ENCODE data around the gene PCDH9.

PCDH9 gene, protein sequence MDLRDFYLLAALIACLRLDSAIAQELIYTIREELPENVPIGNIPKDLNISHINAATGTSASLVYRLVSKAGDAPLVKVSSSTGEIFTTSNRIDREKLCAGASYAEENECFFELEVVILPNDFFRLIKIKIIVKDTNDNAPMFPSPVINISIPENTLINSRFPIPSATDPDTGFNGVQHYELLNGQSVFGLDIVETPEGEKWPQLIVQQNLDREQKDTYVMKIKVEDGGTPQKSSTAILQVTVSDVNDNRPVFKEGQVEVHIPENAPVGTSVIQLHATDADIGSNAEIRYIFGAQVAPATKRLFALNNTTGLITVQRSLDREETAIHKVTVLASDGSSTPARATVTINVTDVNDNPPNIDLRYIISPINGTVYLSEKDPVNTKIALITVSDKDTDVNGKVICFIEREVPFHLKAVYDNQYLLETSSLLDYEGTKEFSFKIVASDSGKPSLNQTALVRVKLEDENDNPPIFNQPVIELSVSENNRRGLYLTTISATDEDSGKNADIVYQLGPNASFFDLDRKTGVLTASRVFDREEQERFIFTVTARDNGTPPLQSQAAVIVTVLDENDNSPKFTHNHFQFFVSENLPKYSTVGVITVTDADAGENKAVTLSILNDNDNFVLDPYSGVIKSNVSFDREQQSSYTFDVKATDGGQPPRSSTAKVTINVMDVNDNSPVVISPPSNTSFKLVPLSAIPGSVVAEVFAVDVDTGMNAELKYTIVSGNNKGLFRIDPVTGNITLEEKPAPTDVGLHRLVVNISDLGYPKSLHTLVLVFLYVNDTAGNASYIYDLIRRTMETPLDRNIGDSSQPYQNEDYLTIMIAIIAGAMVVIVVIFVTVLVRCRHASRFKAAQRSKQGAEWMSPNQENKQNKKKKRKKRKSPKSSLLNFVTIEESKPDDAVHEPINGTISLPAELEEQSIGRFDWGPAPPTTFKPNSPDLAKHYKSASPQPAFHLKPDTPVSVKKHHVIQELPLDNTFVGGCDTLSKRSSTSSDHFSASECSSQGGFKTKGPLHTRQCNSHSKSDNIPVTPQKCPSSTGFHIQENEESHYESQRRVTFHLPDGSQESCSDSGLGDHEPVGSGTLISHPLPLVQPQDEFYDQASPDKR (N-terminal part only)

DNA sequence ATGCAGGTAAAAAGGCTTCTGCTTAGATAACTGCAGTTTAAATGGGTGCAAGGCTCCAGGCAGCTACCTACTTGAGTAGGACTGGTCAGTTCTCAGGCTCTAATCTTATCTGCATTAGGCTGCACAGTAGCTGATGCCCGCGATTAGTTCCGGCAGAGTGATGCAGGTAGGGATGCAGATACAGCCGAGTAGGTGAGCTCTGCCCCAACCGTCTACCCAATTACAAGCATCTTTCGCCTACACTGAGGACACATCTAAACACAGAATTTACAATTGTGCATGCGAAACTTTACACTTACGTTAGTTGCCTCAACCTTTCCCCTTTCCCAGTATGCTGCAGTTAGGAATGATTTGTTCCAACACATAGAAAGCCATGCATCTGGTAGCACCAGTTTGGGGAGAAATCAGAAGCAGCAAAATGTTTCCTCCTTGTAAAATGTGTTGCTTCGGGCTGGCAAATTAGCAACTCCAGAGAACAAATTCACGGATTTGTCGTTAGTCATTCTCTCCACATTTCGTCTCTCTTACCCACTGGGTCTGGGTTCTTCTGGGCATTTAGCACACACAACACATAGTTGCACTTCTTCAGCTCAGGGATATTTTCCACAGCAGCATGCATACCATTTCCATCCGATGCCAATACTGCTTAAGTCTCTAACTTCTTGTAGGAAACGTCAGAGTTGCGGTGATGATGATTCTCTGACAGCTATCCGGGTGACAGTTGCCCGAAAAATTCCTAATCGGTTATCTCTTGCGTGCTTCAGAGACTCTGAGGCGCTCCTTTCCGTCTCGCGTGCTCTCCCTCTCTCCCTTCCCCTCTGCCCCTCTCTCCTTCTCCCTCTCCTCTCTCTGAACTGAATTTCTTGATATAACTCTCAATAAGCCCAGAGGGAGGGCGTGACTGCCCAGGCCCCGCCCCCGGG is at the start of gene PCDH9:
PCDH9 (minus strand) TSS at position 856 of the 923 bp plus-strand sequence. CDS start 1,896 bp downstream, outside the sequence.
- DNase-seq (ENCODE audit: low read depth), result no peak

DNA sequence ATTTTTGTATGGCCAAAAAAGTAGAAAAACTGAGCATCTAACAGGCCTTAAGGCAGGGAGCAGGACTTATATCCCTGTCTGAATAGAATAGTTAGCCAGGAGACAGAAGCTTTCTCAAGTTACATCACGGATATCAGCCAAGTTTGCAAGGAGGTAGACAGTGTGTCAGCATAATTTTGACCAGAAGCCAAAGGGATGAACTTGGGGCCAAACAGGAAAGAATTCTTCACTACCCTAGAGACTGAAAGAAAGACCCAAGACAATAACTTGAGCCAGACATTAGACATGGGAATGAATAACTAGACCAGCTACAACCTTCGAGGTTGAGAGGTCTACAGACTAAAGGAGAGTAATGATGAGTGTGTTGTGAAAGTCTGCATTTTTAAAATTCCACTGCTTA is 48.1 kb upstream of the PCDH9 start:
- no peak for DNase-seq (ENCODE audit: low read depth)

DNA sequence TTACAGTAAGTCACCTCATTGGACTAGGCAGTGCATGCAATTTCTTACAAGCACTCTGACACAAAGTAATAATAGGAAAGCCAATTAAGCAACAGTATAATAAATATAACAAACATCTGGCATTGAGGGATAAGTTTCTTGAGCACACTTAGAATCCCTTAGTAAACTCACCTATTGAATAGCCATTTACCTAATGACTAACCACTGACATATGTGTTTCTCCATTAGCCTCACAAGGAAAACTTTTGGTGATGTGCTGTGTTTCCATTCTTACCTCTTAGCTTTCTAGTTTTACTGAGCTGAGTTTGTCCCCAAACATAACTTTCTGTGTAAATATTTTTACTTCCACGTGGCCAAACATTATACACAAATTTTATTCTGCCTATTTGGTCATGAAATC is 47.4 kb upstream of the PCDH9 start:
- no peak for DNase-seq (ENCODE audit: low read depth)

DNA sequence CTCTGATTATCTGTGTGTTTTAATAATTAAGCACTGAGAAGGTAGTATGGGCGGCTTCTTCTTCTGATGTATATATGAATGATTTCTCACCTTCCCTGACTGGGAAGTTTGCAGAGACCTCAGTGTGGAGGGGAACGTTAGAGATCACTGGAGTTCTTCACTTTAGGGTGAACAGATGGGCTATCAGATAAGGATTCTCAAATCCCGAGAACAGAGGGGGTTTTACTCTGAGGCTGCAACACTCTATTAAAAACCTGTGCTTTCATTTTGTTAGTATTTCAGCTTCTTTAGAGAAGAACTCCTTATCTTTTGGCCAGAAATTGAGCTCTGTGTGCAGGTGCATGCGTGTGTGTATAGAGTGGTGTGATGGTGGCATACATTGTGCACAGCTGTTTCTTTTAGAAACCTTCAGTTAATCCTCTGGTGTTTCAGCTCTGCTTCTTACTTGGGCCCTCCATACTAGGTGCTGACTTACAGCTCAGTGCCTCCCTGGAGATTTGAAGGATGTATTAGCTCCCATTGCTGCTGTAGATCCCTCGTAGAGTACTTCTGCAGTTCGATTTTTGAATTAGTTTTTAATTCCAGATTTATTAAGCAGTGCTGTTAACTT is 45.3 kb upstream of the PCDH9 start:
- no peak for DNase-seq (ENCODE audit: low read depth)

DNA sequence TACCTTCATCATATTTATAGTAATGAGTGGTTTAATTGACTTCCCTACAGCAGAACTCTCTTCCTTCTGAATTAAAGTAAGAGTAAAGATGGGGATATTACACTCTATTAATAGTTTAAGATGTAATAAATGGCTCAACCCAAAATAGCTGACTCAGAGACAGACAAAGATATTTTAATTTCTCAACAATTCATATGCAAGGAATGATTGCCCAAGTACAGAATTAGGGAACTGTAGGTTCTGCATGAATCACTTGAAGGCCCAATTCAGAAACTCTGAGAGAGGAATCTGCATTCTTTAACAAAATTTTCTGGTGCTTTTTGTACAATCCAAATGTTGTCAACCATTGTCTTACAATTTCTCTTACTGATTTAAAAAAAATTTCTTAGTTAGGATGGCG is 42.9 kb upstream of the PCDH9 start:
- DNase-seq (ENCODE audit: low read depth), result no peak

DNA sequence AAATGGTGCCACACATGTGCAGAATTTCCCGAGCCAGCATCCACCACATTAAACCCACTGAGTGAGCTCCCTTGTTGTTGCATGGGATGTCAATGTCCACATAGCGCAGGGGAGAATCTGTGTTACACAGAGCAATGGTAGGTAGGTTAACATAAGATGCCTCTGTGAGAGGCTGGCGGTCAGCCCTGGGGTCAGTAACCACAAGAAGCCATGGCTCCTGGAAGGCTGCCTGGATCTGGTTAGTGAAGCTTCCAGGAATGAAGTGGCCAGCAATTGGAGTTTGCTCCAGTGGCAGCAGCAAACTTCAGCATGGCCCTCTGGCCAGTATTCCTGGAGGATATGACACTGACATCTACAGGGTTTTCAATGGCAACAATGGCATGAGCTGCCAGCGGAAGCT is 37.0 kb upstream of the PCDH9 start:
- no peak for DNase-seq (ENCODE audit: low read depth)

DNA sequence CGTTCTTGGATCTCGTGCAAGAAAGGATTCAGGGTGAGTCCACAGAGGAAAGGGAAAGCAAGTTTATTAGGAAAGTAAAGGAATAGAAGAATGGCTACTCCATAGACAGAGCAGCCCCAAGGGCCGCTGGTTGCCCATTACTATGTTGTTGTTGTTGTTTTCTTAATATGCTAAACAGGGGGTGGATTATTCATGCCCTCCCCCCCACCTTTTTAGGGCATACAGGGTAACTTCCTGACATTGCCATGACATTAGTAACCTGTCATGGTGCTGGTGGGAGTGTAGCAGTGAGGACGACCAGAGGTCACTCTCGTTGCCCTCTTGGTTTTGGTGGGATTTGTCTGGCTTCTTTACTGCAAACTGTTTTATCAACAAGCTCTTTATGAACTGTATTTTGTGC is 29.1 kb upstream of the PCDH9 start:
- no peak for DNase-seq (ENCODE audit: low read depth)

DNA sequence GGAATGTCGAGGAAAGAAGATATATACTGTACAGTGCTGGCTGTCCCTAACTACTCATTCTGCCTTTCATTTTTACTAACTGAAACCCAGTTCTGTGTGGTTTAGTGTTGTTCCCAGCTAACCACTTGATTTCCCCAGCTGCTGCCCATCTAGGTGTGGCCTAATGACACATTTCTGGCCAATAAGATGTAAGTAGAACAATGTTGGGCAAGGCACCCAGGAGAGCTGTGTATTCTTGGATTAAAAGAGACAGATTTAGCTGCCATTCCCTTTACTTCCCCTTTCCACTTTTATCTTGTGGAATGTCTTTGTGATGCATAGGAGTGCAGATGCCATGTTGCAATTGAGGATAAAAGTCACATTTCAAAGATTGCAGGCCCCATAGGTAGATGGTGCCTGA is 28.3 kb upstream of the PCDH9 start:
- DNase-seq (ENCODE audit: low read depth), result no peak

DNA sequence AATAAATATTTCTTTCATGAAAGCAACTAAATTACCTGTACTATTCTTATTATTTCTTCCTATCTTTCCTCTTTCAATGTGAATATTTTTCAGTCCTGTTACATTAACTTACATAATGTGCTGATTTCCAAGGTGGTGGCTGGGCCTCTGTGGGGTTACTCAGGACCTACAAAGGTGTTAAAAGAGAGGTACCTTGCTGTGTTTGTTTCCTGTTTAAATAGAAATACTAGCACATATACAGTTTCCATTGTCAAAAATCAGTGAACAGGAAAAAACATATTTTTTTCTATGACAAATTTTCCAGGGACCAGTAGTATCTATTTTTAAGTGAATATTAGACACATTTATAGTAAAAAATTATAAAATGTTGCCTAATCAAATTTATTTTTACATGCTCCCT is 8.7 kb upstream of the PCDH9 start:
- no peak for DNase-seq (ENCODE audit: low read depth)

DNA sequence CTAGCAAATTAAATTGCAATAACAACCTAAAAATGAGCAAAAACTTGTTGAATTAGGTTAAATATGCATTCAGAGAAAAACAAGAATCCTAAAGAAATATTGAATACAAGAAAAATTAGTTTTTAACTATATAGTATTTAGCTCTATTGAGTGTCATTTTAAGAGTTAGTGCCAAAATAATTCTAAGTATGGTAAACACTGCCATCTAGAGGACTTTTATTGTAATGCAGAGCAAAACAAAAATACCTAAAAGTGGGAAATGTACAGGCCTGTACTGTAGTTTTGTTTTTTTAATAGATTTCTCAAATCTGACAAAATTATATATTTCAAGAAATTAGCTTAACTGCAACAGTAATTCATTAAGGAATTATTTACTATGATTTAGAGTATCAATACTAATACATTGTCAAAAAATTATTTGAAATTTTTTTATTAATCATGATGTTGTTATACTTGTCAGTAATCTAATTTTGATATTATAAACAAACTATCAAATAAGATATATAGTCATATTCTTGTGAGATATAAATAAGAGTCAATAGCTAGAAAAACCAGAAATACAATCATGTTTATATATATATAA is 8.2 kb upstream of the PCDH9 start:
- no peak for DNase-seq (ENCODE audit: low read depth)

DNA sequence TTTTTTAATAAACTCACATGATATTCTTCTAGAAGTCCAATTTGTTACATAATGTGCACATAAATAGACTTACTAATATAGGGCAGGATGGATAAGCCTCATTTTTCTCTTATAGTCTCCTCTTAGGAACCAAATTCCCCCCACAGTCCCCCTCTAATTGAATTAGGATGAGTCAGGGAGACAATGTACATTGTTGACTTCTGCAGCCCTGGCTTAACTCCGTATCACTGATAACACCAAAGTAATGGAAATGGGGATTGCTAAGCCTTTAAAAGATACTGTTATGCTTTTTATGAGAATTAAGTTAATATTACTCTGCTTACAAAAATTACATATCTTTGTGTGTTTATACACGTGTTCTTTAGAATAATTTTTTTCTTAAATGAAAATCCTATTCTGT is 5.1 kb upstream of the PCDH9 start:
- DNase-seq (ENCODE audit: low read depth), result no peak

DNA sequence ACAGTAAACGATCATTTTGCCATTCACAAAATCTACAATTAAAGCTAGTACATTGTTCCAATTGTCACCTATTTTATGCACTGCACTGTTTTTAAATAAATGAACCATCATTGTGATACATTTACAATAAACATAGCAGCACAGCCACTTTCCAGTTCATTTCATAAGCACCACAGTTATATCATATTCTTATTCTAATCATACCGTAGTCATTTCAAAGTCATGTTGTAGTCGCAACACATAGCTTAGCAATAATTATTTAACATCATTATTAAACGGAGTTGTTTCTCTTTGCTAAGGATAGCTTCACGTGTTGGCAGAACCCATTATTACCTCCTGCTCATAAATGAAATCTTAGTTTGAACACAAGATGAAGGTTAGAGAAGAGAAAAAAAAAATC is 2.2 kb upstream of the PCDH9 start:
- no peak for DNase-seq (ENCODE audit: low read depth)

DNA sequence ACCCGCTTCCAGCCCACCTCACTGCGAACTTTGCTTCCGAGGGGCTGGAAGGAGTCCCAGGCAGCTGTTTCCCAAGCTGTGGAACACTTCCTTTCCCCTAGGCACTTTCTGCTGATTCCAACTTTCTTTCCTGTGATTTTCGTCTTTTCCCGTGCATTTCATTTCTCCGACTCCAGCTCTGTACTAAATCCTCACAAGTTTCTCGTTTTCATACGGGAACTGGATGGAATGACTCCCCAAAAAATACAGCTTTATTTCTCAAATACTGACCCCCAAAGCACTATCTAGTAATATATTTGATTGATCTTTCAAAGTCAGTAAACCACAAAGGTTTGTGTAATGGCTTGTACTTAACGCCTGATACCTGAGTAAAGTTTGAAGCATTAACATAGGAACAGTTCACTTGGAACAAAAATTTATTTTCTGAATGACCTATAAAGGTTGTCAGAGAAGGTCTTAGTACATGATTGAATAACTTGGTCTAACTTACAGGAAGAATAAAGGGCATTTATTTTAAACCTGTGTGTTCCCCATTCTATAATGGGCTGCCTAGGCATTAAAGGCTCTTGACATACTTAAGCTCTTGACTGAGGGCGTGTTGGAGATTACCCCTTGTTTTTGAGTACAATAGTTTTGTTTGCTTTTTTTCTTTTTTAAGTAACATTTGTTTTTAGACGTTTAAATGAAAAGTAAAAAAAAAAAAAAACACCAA is 1.3 kb upstream of the PCDH9 start:
- no peak for DNase-seq (ENCODE audit: low read depth)

DNA sequence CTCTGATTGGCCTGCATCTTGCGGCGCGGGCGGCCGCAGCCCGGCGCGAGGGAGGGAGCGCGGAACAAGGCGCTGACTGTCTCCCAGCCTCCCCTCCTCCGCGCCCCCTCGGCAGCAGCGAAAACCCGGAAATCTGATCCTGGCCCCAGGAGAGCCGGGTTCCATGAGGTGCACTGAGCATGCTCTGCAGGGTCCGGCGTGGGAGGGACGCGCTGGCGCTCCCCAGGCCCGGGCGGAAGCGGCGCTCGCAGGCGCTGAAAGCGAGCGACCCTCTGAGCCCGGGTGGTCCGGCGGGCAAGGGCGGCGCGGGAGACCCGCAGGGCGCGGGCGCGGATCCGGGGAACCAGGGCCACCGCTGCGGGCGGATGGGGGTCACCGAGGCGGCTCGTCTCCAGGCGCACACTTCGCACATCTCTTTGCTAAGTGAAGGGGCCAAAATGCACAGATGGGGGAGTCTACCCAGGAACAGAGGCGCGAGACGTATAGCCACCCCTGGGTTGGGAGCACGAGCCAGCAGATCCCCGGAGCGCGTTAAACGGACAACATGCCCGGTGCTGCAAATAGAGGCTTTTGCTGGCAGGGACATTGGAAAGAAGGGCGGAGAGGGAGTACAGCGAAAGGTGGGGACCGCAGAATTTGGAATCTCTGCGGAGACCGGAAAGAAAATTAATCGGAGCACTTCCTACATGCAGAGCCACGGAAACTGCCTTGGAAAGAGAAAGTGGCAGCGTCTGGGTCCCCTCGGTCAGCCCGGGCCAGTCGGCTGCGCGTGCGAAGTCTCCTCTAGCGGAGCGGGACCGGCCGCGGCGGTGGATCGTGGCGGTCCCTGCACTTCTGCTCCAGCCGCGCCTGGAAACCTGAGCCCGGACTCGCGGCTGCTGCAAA is 510 bp upstream of the PCDH9 start:
- peak; percentile 74 for DNase-seq (ENCODE audit: low read depth)

DNA sequence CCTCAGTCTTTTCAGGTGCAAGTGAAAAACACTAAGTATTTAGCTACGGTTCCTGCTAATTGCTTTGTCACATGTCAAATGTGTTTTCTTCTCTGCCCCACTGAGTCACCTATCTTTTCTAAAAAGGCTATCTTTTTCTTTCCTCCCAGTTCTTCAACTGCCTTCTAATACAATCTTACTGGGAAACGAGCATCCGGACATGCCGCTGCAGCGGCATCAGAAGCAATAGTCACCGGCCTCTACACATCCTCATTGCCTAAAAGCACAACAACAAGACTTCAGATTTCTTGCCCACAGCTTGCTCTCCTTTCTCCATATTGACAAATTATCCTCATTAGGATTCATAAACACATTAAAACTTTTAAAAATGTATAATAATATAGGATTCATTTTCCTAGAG is 1.2 kb downstream of the PCDH9 start:
- no peak for DNase-seq (ENCODE audit: low read depth)

DNA sequence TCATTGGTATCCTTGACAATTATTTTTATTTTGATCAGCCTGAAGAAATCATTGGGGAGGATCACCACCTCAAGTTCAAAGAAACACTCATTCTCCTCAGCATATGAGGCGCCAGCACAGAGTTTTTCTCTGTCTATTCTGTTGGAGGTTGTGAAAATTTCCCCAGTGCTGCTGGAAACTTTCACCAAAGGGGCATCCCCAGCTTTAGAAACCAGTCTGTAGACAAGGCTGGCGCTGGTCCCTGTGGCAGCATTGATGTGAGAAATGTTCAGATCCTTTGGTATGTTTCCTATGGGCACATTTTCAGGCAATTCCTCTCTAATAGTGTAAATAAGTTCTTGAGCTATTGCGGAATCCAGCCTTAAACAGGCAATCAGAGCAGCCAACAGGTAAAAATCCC is 2.1 kb downstream of the PCDH9 start:
- no peak for DNase-seq (ENCODE audit: low read depth)

DNA sequence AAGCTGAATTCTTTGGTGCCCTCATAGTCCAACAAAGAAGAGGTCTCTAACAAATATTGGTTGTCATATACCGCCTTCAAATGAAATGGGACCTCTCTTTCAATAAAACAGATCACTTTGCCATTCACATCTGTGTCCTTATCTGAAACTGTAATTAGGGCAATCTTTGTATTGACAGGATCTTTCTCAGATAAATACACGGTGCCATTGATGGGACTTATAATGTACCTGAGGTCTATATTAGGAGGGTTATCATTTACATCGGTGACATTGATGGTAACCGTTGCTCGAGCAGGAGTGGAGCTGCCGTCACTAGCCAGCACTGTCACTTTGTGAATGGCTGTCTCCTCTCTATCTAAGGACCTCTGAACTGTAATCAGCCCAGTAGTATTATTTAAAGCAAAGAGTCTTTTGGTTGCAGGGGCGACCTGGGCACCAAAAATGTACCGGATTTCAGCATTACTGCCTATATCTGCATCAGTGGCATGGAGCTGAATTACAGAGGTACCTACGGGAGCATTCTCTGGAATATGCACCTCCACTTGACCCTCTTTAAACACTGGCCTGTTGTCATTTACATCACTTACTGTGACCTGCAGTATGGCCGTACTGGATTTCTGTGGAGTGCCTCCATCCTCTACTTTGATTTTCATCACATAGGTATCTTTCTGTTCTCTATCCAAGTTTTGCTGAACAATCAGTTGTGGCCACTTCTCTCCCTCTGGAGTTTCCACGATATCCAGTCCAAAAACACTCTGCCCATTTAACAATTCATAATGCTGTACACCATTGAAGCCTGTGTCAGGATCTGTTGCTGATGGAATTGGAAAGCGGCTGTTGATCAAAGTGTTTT is 2.8 kb downstream of the PCDH9 start:
- DNase-seq (ENCODE audit: low read depth), result no peak

DNA sequence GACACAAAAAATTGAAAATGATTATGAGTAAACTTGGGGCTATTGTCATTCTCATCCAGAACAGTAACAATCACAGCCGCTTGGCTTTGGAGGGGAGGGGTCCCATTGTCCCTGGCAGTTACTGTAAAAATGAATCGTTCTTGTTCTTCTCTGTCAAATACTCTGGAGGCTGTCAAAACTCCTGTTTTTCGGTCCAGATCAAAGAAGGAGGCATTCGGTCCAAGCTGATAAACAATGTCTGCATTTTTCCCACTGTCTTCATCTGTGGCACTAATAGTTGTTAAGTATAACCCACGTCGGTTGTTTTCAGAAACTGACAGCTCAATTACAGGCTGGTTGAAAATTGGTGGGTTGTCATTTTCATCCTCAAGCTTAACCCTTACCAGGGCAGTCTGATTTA is 3.4 kb downstream of the PCDH9 start:
- no peak for DNase-seq (ENCODE audit: low read depth)

Data from stimulated activated CD8-positive, alpha-beta memory T cell treated with anti-CD3 and anti-CD28 coated beads, Interleukin-12 subunit alpha, Interleukin-12 subunit beta, amount 100 ng/mL, for 4 hours (primary cell).